HG03460 (cell line): ENCODE results near the gene NUP153.
"Not testable (repeated sequence)": the region's sequence is repeated elsewhere in the genome, so short reads cannot be mapped to it uniquely, and the experiment has no call there.

Source experiments
- ATAC-seq: cut with Tn5 transposase; IDR thresholded peaks from one replicate; pipeline ENCODE4 v1.9.1; 2021; ENCODE audit not compliant: unreplicated experiment

NUP153 gene

DNA sequence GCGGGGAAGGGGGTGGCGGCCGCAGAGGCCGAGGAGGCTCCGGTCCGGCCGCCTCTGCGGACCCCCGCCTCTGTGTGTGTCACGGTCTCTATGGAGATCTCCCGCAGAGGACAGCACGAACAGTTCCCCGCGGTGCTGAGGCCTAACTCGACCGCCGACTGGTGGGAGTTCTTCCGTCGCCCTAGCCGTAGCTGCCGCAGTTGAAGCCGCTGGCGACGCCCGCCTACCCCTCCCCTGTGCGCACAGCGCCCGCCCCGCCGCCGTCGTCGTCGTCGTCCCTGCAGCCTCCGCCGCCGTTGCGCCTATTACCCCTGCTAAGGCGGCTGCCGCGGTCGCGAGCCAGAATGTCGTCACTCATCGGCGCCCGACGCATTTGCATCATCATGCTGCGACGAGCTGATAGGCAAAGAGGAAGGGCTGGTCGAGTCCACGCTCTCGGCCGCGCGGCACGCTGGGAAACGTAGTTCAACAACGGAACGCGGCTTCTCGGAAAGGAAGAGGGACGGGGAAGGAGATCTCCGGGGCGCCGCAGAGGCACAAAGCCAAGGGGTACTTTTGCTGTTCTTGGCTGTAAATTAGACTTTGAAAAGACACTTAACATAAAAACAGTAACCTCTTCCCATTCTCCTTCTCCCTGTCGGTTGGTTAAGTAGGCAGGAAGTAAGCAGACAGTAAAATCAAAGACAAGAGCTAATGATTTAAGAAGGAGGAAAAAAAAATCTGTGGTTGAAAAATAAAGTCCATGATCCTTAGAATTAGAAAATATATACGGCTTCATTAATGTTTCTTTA, at the start of gene NUP153:
NUP153 (minus strand) TSS at position 346 of the 791 bp plus-strand sequence. CDS start 538 bp downstream, outside the sequence.
- ATAC-seq = peak; percentile 57

DNA sequence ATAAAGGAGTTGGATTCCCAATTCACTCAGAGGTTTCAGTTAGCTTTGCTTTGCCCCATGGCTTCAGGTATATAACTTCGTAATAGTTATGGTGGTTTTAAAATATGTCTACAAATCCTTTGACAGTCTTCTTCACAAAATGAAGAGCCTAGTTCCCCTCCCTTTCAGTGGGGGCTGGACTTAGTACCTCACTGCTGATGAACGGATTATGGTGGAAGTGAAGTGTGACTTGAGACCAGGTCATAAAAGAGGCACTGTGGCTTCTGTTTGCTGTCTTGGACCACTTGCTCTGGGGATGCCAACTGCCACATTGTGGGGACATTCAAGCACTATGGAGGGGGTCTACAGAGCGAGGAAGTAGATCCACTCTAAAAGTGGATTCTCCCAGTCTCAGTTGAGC, 47.5 kb upstream of the NUP153 start:
- ATAC-seq = no peak

DNA sequence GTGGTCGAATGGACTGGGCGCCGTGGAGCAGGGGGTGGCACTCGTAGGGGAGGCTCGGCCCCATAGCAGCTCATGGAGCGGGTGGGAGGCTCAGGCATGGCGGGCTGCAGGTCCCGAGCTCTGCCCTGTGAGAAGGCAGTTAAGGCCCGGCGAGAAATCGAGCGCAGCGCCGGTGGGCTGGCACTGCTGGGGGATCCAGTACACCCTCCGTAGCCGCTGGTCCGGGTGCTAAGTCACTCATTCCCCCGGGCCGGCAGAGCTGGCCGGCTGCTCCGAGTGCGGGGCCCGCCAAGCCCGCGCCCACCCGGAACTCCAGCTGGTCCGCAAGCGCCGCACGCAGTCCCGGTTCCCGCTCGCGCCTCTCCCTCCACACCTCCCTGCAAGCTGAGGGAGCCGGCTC, 38.6 kb upstream of the NUP153 start:
- not testable (repeated sequence) for ATAC-seq

DNA sequence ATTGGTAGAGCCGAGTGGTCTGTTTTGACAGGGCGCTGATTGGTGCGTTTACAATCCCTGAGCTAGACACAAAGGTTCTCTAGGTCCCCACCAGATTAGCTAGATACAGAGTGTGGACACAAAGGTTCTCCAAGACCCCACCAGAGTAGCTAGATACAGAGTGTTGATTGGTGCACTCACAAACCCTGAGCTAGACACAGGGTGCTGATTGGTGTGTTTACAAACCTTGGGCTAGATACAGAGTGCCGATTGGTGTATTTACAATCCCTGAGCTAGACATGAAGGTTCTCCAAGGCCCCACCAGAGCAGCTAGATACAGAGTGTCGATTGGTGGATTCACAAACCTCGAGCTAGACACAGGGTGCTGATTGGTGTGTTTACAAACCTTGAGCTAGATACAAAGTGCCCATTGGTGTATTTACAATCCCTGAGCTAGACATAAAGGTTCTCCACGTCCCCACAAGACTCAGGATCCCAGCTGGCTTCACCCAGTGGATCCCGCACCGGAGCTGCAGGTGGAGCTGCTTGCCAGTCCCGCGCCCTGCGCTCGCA, 38.1 kb upstream of the NUP153 start:
- not testable (repeated sequence) for ATAC-seq

DNA sequence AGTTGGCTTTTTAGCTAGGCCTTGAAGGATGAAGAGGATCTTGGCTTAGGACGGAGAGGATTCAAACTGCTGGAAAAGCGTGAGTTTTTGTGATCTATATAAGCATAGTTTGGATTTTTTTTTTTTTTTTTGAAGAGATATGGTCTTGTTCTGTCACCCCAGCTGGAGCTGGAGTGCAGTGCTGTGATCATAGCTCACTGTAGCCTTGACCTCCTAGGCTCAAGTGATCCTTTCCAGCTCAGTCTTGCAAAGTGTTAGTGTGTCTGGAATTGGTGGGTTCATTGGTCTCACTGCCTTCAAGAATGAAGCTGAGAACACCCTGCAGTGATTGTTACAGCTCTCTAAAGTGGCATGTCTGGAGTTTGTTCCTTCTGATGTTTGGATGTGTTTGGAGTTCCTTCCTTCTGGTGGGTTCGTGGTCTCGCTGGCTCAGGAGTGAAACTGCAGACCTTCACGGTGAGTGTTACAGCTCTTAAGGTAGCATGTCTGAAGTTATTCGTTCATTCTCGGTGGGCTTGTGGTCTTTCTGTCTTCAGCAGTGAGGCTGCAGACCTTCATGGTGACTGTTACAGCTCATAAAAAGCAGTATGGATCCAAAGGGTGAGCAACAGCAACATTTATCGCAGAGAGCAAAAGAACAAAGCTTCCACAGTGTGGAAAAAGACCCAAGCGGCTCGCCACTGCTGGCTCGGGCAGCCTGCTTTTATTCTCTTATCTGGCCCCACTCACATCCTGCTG, 37.5 kb upstream of the NUP153 start:
- no peak for ATAC-seq

DNA sequence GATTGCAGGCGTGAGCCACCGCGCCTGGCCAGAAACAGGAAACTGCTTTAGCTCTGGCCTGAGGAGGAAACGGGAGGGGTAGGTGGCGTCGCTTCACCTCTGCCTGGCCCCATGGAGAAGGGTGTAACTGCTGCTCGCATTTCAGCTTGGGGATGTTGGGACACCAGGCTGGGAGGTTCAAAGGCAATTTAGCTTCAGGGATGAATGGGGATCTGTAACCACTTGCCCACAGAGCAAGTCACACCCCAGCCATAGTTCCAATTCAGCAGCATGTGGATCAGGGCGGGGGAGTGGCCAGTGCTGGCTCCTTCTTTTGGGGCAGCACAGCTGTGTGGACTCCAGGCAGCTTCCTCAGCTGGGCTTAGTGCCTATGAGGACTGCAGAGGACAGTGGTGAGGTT, 34.8 kb upstream of the NUP153 start:
- ATAC-seq = no peak

DNA sequence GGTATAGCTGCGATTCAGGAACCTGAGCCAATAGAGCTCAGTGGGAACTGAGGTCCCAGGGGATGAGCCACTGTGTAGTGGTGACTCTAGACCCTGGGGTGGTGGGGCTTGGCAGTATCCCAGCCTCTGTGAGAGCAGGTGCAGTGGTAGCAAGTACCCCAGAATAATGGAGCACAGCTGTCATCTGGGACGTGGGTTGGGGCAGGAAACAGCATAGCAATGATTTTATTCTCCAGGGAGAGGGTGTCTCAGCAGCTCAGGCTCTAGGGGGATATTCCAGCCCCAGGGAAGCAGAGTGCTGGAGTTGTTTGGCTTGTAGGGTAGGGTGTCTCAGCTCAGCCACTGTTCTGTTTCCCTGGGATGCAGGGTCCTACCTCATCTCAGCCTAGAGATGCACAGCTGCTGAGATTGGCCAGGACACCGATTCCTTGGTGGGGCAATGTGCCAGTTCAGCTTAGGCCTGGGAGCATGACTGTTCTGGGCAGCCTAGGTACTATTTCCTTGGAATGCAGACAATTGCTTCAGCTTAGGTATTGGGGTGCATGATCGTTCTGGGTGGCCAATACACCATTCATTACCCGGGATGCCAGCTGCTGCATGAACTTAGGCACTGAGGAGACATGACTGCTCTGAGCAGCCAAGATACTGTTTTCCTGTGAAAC, 34.0 kb upstream of the NUP153 start:
- no peak for ATAC-seq

DNA sequence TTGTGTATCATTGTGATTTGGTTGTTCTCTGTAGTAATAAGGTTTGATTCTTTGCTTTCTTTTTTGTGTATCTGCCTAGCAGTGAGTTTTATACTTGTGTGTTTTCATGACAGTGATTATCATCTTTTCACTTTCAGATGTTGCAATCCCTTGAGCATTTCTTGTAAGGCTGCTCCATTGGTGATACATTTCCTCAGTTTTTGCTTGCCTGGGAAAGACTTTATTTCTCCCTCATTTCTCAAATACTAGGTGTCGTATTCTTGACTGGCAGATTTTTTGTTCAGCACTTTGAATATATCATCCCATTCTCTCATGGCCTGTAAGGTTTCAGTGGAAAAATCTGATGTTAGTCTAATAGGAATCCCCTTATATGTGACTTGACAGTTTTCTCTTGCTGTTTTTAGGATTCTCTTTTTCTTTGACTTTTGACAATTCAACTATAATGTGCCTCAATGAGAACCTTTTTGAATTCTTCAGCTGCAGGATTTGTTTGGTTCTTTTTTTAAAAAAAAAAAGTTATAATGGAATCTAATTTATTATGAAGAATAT, 31.1 kb upstream of the NUP153 start:
- no peak for ATAC-seq

DNA sequence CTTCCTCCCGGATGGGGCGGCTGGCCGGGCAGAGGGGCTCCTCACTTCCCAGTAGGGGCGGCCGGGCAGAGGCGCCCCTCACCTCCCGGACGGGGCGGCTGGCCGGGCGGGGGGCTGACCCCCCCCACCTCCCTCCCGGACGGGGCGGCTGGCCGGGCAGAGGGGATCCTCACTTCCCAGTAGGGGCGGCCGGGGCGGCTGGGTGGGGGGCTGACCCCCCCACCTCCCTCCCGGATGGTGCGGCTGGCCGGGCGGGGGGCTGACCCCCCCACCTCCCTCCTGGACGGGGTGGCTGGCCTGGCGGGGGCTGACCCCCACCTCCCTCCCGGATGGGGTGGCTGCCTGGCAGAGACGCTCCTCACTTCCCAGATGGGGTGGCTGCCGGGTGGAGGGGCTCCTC, 28.6 kb upstream of the NUP153 start:
- not testable (repeated sequence) for ATAC-seq

DNA sequence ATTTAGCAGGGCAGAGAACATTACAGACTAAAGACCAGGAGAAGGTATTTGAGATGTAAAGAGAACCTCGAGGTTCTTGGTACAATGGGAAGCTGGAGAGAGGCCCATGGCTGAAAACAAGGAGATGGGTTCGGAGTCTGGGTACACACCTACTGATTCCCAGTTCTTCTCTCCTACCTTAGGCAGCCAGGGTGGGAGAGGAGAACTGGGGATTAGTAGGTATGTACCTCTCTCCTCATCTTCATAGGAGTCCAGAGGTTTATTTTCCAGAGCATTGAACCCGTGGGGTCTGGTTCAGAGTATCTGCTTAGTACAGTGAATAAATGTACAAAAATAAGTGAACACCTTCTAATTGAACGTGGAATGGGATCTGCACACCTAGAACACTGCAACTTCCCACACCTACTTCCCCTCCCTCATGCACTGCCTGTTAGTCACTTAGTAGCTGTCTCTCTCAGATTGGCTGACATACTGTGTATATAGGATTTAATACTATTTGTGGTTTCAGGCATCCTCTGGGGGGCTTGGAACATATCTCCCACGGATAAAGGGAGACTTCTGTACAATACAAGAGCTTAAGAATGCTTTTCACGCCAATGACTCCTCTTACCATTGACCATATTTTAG, 23.5 kb upstream of the NUP153 start:
- no peak for ATAC-seq

DNA sequence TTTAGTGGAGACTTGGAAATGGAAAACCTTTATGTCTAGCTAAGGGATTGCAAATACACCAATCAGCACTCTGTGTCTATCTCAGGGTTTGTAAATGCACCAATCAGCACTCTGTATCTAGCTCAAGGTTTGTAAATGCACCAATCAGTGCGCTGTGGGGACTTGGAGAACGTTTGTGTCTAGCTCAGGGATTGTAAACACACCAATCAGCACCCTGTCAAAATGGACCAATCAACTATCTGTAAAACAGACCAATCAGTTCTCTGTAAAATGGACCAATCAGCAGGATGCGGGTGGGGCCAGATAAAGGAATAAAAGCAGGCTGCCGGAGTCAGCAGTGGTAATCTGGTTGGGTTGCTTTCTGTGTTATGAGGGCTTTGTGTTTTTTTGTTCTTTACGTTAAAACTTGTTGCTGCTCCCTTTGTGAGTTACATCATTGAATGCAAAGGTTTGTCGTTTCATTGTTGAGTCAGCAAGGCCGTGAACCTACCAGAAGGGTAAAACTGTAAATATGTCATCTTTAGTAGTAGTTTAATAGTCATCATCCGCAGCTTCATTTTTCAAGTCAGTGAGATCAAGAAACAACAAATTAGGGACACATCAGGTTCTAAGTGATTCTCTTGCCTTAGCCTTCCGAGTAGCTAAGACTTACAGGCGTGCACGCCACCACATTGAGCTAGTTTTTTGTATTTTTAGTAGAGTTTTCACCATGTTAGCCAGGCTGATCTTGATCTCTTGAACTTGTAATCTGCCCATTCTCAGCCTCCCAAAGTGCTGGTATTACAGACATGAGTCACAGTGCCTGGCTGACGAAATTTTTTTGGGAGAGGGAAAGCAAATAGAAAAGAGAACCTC, 22.7 kb upstream of the NUP153 start:
- ATAC-seq = no peak

DNA sequence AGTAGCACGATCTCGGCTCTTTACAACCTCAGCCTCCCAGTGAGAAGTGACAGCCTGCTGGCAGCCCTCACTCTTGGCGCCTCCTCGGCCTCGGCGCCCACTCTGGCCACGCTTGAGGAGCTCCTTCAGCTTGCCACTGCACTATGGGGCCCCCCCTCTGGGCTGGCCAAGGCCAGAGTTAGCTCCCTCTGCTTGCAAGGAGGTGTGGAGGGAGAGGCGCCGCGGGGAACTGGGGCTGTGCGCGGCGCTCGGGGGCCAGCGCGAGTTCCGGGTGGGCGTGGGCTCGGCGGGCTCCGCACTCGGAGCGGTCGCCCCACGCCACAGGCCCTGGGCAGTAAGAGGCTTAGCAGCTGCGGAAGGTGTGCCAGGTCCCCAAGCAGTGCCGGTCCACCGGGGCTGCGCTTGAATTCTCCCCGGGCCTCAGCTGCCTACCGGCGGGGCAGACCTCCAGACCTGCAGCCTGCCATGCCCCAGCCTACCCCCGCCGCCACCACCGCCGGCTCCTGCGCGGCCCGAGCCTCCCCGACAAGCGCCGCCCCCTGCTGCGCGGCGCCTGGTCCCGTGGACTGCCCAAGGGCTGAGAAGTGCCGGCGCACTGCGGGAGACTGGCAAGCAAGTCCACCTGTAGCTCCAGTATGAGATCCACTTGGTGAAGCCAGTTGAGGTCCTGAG, 22.0 kb upstream of the NUP153 start:
- no peak for ATAC-seq

DNA sequence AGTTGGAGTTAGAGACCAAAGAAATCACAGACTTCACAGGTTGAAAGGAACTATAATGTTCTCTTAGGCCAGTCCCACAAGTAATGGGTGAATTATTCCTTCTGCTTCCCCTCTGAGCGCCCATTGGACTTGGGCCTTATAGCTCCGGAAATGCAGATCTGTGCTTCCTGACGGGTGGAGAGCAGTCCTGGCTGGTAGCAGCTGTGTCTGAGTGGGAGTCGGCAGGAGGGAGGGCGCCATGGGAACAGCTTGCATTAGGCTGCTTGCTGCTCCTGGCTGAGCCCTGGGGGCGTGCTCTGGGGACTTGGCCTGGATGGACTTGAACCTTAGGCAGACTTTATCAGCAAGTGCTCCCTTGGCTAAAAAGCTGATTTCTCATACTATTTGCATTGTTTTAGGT, 18.4 kb upstream of the NUP153 start:
- no peak for ATAC-seq

DNA sequence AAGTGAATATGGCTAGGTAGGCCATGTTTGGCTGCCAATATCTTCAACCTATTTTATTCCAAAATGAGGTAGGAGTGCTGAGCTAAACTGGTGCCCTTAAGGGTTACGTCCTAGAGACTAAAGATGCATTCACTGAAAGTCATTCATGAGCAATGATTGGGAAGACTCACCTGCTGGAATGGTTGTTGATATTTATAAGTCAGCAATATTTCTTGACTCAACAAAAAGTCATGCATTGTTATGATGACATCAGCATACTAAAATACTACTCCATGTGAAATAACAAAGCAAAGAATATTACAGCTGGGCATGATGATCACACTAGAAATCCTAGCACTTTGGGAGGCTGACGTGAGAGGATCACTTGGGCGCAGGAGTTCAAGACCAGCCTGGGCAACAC, 17.6 kb upstream of the NUP153 start:
- ATAC-seq = no peak

DNA sequence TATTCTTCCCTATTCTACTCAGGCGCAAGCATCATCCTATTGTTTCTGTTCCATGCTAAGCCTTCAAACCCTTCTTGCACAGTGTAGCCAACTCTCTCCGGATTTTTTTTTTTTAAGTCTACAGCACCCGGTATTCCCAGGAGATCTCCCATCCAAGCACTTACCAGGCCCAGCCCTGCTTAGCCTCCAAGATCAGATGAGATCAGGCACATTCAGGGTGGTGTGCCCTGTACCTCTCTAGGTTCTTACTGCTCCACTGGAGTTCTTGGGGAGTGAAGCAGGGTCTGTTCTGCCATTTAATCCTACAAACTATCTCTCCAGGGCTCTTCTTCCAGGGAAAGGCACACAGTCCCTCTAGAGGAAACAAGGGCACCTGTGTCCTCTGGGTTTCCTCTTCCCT, 14.9 kb upstream of the NUP153 start:
- ATAC-seq = no peak

DNA sequence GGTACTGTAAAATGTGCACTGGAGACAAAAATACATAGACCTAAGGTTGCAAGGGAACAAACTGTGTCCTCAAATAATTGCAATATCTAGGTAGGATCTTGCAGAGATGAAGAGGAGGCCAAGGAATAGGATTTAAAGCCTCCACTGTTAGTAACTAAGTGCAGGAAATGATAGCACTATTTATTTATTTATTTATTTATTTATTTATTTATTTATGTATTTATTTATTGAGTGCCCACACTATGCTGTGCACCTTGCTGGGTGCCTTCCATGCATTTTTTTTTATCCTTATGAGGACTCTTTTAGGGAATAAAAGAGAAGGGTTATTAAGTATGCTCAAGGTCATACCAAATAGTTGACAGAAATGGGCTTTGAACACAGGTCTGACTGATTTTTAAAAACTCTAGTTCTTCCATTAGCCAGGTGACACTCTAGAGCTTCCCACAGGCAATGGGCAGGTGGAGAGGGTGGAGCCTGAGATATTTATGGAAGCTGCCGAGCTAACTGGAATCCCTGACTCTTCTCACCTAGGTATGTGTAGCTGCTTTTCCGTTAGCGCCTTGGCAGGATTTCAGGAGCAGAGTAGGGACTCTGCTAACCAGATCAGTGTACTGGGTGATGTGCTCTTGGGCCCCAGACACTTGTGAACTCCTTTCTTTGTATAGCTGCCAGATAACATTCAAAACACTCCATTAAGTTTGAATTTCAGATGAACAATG, 12.8 kb upstream of the NUP153 start:
- no peak for ATAC-seq

DNA sequence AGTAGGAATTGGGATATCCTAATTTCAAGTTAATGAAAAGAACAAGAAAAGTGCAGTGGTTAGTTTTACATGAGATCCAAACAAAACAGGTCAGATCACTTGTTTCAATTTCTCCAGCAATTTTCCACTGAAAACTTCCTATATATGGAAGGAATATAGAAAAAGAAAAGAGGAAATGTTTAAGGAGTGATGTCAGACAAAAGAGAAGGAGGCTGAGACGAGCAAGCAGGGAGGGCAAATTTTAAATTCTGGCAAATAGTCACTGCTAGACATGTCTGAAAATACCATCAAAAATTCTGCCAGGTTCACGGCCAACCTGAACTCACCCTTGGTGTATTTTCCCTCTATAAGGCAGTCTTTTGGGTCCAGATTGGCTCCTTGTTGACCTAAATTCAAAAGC, 9.5 kb upstream of the NUP153 start:
- ATAC-seq = no peak
